ENCODE data around the gene FAM237A. TPM values are rescaled to one million over a fixed set of nuclear protein-coding genes. Genes with fewer than 3 reads are reported as not detected.

Gene FAM237A
- total RNA-seq, 2 experiments from 2014 or later, result not detected

- Histone ChIP-seq H3K4me3 (ENCODE audit: low read length) (no peak overlapping the region), H3K9me3 (ENCODE audit: control insufficient read depth in 1 of 2, insufficient read depth in 1 of 2, low read length in 2 of 2) (peaks cover 4 to 14% of the 10 kb centered on the region in 2 experiments), H3K27ac (ENCODE audit: low read depth in 1 of 2, low read length in 2 of 2) (no peak overlapping the region), H3K36me3 (ENCODE audit: insufficient read depth, low read length) (no peaks in the 10 kb centered on the region), H3K4me1 (ENCODE audit: insufficient read depth, low read length) (no peaks in the 10 kb centered on the region), H3K27me3 (ENCODE audit: control insufficient read depth in 1 of 2, insufficient read depth in 2 of 2, low read length in 2 of 2) (peaks cover 21 to 35% of the 10 kb centered on the region in 2 experiments)
- no peaks in the 10 kb centered on the region for H3K36me3 Mint-ChIP-seq (ENCODE audit: low read depth)
- ATAC-seq (ENCODE audit: poor library complexity) (no peak), DNase-seq (no peak)
- no peaks in the 10 kb centered on the region for H3K9me3 Mint-ChIP-seq
- TF ChIP-seq, protein P1, sequence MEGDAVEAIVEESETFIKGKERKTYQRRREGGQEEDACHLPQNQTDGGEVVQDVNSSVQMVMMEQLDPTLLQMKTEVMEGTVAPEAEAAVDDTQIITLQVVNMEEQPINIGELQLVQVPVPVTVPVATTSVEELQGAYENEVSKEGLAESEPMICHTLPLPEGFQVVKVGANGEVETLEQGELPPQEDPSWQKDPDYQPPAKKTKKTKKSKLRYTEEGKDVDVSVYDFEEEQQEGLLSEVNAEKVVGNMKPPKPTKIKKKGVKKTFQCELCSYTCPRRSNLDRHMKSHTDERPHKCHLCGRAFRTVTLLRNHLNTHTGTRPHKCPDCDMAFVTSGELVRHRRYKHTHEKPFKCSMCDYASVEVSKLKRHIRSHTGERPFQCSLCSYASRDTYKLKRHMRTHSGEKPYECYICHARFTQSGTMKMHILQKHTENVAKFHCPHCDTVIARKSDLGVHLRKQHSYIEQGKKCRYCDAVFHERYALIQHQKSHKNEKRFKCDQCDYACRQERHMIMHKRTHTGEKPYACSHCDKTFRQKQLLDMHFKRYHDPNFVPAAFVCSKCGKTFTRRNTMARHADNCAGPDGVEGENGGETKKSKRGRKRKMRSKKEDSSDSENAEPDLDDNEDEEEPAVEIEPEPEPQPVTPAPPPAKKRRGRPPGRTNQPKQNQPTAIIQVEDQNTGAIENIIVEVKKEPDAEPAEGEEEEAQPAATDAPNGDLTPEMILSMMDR (IDR thresholded peaks at IDR 0.05), result no peak
- no peaks in the 10 kb centered on the region for H3K4me1 Mint-ChIP-seq (ENCODE audit: low read depth)
- intact Hi-C loops (cut with DNase I, micrococcal nuclease), result no loop called here
- no peak overlapping the region for H3K4me3 Mint-ChIP-seq
- POLR2A ChIA-PET, result no interaction called here
- H3K27me3 Mint-ChIP-seq, result peaks cover 32% of the 10 kb centered on the region
- no peak overlapping the region for H3K27ac Mint-ChIP-seq
- CTCF ChIA-PET, result no interaction called here
Measured at GRCh38 chr2:206641226-206641625, 1.1 kb upstream of the FAM237A start.

GRCh38 chr2:206647985-206648384 is 5.7 kb downstream of the FAM237A start:
- no peak overlapping the region for H3K27ac ChIP-seq (ENCODE audit: low read depth in 1 of 2, low read length in 2 of 2)
- TF ChIP-seq, protein P1 (IDR thresholded peaks at IDR 0.05), result no peak
- H3K4me3 Mint-ChIP-seq, result no peak overlapping the region
- H3K9me3 ChIP-seq (ENCODE audit: control insufficient read depth in 1 of 2, insufficient read depth in 1 of 2, low read length in 2 of 2), result no peaks in the 10 kb centered on the region
- peaks cover 28% of the 10 kb centered on the region for H3K27me3 Mint-ChIP-seq
- ATAC-seq (ENCODE audit: poor library complexity), result no peak
- no peak for DNase-seq
- intact Hi-C loops (cut with DNase I, micrococcal nuclease), result no loop called here
- no peaks in the 10 kb centered on the region for H3K36me3 ChIP-seq (ENCODE audit: insufficient read depth, low read length)
- ChIA-PET CTCF (no interaction called here), POLR2A (no interaction called here)
- no peak overlapping the region for H3K27ac Mint-ChIP-seq
- no peaks in the 10 kb centered on the region for H3K4me1 ChIP-seq (ENCODE audit: insufficient read depth, low read length)
- no peaks in the 10 kb centered on the region for H3K9me3 Mint-ChIP-seq
- no peaks in the 10 kb centered on the region for H3K27me3 ChIP-seq (ENCODE audit: control insufficient read depth in 1 of 2, insufficient read depth in 2 of 2, low read length in 2 of 2)
- no peaks in the 10 kb centered on the region for H3K4me1 Mint-ChIP-seq (ENCODE audit: low read depth)
- no peak overlapping the region for H3K4me3 ChIP-seq (ENCODE audit: low read length)
- H3K36me3 Mint-ChIP-seq (ENCODE audit: low read depth), result no peaks in the 10 kb centered on the region

DNA sequence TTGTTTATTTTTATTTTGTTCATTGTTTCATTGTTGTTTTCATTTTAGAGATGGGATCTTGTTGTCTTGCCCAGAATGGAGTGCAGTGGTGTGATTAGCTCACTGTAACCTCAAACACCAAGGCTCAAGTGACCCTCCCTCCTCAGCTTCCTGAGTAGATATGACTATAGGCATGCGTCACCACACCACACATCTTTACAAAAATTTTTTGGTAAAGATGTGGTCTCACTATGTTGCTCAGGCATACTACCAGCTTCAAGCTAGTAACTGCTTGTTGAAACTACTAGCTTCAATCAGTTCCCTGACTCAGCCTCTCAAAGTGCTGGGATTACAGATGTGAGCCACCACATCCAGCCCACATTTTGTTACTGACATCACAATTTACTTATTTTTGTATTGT is 14.8 kb downstream of the FAM237A start:
- intact Hi-C loops (cut with DNase I, micrococcal nuclease), result no loop called here
- H3K27ac Mint-ChIP-seq, result no peak overlapping the region

More for the DNA sequence above, 14.8 kb downstream of the FAM237A start:
- no peaks in the 10 kb centered on the region for H3K4me1 Mint-ChIP-seq (ENCODE audit: low read depth)
- Histone ChIP-seq H3K27me3 (ENCODE audit: control insufficient read depth in 1 of 2, insufficient read depth in 2 of 2, low read length in 2 of 2) (no peaks in the 10 kb centered on the region), H3K36me3 (ENCODE audit: insufficient read depth, low read length) (no peaks in the 10 kb centered on the region), H3K4me1 (ENCODE audit: insufficient read depth, low read length) (no peaks in the 10 kb centered on the region), H3K4me3 (ENCODE audit: low read length) (no peak overlapping the region), H3K27ac (ENCODE audit: low read depth in 1 of 2, low read length in 2 of 2) (no peak overlapping the region), H3K9me3 (ENCODE audit: control insufficient read depth in 1 of 2, insufficient read depth in 1 of 2, low read length in 2 of 2) (peaks cover 0 to 9% of the 10 kb centered on the region in 2 experiments)
- ChIA-PET CTCF (no interaction called here), POLR2A (no interaction called here)
- DNase-seq (no peak), ATAC-seq (ENCODE audit: poor library complexity) (no peak)
- H3K27me3 Mint-ChIP-seq, result peaks cover 13% of the 10 kb centered on the region
- H3K9me3 Mint-ChIP-seq, result peaks cover 10% of the 10 kb centered on the region
- TF ChIP-seq, protein P1 (IDR thresholded peaks at IDR 0.05), result no peak
- no peaks in the 10 kb centered on the region for H3K36me3 Mint-ChIP-seq (ENCODE audit: low read depth)
- H3K4me3 Mint-ChIP-seq, result no peak overlapping the region
